ENCODE data around the gene EYA2.

EYA2 gene

DNA sequence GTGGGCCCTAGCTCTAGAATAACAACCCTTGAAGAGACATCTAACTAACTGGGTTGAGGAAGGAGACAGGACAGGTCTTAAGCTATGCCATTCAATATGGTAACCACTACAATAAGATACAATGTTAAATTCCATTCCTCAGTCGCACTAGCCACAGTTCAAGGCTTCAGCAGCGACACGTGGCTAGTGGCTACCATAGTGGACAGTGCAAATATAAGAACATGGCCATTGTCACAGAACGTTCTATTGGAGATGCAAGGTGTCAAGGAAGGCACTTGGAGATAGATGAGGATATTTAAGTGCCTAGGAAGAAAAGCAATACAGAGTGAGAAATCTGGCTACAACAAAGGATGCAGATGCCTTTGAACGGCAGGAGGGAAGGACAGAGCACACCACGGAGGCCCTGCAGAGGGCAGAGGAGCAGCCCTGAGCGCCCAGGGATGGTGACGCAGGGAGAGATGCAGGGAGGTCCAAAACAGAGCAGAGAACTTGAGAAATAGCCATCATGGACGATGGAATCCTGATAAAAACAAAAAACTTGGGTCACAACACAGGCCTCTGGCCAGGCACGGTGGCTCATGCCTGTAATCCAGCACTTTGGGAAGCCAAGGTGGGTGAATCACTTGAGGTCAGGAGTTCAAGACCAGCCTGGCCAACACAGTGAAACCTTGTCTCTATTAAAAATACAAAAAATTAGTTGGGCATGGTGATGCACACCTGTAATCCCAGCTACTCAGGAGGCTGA, 321.2 kb downstream of the EYA2 start:
- no peak for DNase-seq

DNA sequence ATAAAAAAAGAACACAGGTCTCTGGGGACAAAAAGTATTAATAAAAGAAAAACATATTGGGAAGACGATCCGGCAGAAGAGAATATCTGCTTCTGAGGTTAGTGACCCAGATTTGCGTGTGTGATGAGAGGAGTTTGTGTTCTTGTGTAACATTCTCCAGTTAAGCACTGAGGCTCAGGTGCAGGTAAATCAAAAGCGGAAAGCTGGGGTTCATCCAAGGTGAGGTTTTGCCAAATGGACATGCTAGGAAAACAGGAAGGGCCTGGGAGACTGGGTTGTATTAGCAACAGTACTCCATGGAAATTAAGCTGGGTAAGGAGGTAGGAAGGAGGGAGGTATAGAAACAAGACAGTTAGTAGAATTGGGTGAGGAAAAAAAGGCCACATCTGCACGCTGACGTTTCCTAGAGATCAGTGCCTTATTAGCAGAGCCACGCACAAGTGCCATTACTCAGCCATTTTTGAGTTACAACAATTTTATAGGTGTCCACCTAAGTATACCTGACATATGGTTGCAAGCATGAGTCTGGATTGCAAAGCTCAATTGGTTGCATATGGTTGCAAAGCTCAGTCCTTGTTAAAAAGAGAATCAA, 322.3 kb downstream of the EYA2 start:
- DNase-seq, result no peak

GRCh38 chr20:47217482-47218446, 323.1 kb downstream of the EYA2 start:
- DNase-seq, result no peak

- no peak for DNase-seq
Observed at GRCh38 chr20:47220161-47220582, 325.5 kb downstream of the EYA2 start.

DNA sequence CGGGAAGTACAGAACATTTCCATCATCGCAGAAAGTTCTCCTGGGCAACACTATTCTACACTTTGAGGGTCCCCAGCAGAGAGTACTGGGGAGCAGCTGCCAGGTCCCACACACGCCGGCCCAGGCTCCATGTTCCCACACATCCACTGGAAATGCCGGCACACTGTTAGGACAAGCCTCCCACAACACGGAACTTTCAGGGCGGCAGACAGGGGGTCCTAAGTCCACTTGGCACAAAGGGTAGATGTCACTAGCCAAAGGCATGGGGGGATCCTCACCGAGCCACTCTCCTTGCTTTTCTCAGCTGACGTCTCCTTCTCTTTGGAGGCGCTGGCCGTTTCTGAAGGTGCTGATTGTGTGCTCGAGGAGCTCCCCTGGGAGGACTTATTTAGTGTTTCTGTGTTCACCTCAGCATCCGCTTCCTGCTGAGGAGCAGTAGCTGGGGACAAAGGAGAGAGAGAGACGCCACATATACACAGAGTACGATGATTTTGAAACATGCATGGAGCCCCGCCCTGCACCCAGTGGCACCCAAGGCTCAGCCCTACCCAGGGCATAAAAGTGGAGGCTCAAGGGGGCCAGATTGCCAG, 326.5 kb downstream of the EYA2 start:
- no peak for DNase-seq

- no peak for DNase-seq
Observed at GRCh38 chr20:47222468-47223119, 328.0 kb downstream of the EYA2 start.

GRCh38 chr20:47223896-47224295, 329.3 kb downstream of the EYA2 start:
- no peak for DNase-seq

DNA sequence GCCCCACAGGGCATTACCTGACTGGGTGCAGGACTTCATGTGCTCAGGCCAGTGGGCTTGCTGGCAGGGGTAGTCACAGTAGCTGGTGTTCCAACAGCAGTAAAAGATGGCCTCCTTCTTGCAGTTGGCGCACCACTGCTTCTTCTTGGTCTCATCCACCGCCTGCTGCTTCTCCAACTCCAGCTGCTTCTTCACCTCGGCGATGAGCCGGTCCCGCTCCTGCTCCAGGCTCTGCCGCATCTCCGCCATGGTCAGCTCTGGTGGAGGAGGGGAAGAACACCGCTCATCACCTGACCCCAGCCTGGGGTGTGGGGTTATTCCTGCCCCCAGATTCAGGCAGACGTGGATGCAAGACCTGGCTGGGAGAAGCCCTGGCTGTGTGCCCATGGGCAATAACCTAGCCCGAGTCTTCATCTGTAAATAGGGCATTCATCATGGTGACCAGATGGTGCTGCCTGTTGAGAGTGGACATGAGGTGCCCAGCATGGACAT, 329.7 kb downstream of the EYA2 start:
- DNase-seq, result no peak

DNA sequence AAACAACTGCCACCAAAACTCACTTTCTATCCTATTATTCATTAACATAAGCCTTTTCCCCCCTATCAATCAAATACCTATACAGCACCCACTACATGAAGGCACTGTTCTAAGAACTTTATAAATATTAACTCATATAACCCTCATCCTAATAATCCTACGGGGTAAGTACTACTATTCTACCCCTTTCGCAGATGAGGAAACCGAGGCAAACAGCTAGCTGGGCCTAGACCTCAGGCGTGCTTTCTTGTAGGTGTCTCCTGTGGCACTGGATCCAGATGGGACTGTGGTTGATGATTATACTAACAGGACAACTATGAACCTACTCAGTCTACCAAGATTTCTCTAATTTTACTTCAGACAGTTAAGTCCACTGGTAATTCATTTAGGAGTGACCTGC, 330.2 kb downstream of the EYA2 start:
- no peak for DNase-seq

DNA sequence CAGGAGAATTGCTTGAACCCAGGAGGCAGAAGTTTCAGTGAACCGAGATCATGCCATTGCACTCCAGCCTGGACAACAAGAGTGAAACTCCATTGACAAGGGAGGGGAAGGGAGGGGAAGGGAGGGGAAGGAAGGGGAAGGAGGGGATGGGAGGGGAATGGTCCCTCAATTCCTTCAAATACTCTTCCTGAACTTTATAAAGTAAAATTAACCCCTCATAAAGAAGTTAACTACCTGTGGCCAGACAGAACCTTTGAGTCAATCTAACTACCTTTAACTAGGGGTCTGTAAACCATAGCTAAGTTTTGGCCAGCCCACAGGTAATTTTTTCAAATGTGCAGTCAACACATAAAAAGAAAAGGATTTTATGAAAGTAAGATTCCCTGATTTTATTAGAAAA, 330.8 kb downstream of the EYA2 start:
- DNase-seq, result no peak

DNA sequence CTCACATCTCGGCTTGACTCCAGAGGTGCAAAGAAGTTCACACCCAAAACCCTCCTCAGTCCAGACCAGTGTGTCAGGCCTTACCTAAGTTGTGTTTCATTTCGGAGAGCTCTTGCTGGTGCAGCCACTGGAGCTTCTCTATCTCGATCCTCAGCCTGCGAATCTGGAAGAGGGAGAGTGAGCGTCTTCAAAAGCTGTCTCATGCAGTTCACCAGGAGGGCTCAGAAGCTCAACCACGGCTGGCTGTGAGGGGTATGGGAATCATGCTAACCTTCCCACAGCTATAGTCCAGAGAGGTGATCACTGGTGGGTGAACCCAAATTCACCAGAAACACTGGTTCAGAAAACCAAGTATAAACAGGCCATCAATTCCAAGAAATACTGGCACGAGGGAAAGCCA, 332.5 kb downstream of the EYA2 start:
- no peak for DNase-seq

- DNase-seq, result no peak
Observed at GRCh38 chr20:47227576-47227975, 332.9 kb downstream of the EYA2 start.

DNA sequence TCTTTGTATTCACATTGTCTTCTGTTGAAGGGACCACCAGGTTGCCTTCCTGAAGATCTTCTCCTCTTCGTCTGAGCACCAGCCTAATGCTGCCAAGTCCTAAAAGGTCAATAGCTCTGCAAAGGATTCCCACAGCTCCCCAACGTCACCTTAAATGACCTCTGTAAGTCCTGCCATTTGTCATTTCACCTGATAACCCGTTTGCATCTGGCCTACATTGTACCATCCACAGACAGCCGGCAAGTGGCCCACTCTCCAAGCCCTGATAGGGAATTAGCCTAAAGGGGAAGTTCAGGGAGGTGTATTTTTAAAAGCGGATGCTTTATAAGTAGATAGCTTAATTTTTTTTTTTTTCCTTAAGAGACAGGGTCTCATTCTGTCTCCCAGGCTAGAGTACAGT, 334.0 kb downstream of the EYA2 start:
- no peak for DNase-seq

- no peak for DNase-seq
Observed at GRCh38 chr20:47230811-47231256, 336.2 kb downstream of the EYA2 start.

GRCh38 chr20:47231382-47232039, 336.9 kb downstream of the EYA2 start:
- DNase-seq, result peak; percentile 52

GRCh38 chr20:47232518-47232917, 337.9 kb downstream of the EYA2 start:
- DNase-seq, result no peak

DNA sequence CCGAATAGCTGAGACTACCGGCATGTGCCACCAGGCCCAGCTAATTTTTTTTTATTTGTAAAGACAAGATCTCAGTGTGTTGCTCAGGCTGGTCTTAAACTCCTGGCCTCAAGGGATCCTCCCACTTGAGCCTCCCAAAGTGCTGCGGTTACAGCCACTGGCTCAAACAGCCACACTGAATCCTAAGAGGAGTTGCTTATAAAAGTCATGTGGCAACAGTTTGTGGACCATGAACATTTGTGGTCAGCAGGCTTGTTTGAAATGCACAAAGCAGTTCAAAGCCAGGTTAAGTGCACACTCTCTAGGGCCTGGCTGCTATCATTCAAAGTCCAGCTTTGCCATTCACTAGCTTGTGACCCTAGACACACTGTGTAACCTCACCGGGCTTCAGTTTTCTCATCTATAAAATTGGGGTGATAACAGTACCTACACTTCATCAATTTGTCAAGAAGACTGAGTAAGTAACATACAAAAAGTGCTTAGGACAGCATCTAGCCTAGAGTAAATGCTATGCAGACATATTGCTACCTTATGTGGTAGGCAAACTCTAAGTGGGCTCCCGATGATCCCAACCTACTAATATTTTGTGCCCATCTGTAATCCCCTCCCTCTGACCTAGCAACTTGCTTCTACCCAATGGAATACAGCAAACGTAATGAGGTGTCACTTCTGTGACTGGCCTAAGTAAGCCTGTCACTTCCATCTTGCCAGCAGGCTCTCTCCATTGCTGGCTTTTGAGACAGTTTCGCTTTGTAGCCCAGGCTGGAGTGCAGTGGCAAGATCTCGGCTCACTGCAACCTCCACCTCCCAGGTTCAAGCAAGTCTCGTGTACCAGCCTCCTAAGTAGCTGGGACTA, 338.9 kb downstream of the EYA2 start:
- DNase-seq, result no peak

- DNase-seq, result no peak
Observed at GRCh38 chr20:47235111-47235510, 340.5 kb downstream of the EYA2 start.

GRCh38 chr20:47235853-47236638, 341.4 kb downstream of the EYA2 start:
- DNase-seq, result no peak

DNA sequence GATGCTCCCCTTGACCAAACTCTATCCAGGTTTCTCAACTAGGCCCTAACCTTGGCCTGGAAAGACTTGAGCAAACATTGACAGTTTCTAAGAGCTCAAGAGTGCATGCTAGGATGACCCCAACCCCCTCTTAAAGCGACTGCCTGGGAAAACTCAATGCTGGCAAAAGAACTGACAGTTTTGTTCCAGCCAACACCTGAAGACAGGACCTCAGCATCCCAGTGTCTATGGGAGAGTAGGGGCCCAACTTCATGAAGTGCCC, 341.9 kb downstream of the EYA2 start:
- no peak for DNase-seq
